A549 (cell line): Measurements from ENCODE around the gene C11orf68.

ENCODE experiments used
- CTCF ChIP-seq: fragments of >200 bp; sonication (Bioruptor Twin); formaldehyde crosslinking; IDR thresholded peaks from 3 replicates; pipeline ENCODE4 v1.5.1; 2016
- TF ChIP-seq, protein P1 (sequence below): IDR thresholded peaks from 2 replicates; pipeline ENCODE4 v1.6.1; 2012

GRCh38 chr11:65925397-65925796 is 6.5 kb upstream of the C11orf68 start:
- TF ChIP-seq CTCF = no peak
- TF ChIP-seq, protein P1, sequence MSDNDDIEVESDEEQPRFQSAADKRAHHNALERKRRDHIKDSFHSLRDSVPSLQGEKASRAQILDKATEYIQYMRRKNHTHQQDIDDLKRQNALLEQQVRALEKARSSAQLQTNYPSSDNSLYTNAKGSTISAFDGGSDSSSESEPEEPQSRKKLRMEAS = no peak
